Fibroblast of lung (primary cell): Measurements from ENCODE around the gene DGKE.

Source experiments
- EZH2 ChIP-seq: IDR thresholded peaks from 2 replicates; pipeline ENCODE4 v1.5.1; 2012; ENCODE audit warnings: low read length, control low read depth, mild to moderate bottlenecking; ENCODE audit errors: missing control alignments
- TF ChIP-seq, protein P1 (sequence below), 2 donors: IDR thresholded peaks in 1 of 2; conservative IDR thresholded peaks in 1 of 2; 1 replicate in 1 of 2; 2 replicates in 1 of 2; pipeline ENCODE4 v1.5.1; 2011 to 2012; ENCODE audit warnings: low read length in 2 of 2, control low read depth in 1 of 2, inconsistent platforms in 1 of 2, low read depth in 1 of 2, mild to moderate bottlenecking in 1 of 2

DNA sequence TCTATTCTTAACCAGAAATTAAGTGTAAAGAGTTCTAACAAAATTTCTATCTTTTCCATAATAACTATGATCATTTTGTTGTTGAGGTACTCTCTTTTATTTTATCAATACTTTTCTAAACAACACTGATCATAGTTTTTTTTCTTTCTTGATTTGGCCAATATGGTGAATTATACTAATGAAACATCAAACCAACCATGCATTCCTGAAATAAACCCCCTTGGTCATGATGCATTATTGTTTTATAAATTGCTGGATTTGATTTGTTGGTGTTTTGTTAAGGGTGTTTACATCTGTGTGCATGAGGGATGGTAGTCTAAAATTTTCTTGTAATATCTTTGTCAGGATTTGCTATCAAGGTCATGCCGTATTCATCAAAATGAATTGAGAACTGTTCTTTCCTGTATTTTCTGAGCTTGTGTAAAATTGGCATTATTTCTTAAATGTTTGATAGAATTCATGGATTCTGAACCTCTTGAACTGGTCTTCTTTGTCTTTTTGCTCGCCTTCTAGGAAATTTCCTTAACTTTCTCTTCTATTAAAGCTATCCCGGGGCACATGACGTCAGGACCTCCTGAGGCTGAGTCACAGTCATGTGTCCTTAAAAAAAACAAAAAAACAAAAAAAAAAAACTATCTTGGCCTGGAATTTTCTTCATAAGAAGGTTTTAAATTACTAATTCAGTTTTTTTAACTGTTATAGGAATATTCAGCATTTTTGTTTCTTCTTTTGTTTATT lies 83.8 kb downstream of the DGKE start:
- TF ChIP-seq, protein P1, sequence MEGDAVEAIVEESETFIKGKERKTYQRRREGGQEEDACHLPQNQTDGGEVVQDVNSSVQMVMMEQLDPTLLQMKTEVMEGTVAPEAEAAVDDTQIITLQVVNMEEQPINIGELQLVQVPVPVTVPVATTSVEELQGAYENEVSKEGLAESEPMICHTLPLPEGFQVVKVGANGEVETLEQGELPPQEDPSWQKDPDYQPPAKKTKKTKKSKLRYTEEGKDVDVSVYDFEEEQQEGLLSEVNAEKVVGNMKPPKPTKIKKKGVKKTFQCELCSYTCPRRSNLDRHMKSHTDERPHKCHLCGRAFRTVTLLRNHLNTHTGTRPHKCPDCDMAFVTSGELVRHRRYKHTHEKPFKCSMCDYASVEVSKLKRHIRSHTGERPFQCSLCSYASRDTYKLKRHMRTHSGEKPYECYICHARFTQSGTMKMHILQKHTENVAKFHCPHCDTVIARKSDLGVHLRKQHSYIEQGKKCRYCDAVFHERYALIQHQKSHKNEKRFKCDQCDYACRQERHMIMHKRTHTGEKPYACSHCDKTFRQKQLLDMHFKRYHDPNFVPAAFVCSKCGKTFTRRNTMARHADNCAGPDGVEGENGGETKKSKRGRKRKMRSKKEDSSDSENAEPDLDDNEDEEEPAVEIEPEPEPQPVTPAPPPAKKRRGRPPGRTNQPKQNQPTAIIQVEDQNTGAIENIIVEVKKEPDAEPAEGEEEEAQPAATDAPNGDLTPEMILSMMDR (conservative IDR thresholded peaks at IDR 0.05 in 1 of 2, IDR thresholded peaks at IDR 0.05 in 1 of 2; ENCODE audit: low read depth in 1 of 2, low read length in 2 of 2), result no peak
- TF ChIP-seq EZH2, result no peak
